ENCODE data around the gene ARHGAP42. TPM values are rescaled to one million over a fixed set of nuclear protein-coding genes. Genes with fewer than 3 reads are reported as not detected.

Gene ARHGAP42
- total and polyA plus RNA-seq, 4 donors: 3.8 to 17.2 (median 12.0) TPM

- H3K9ac ChIP-seq (ENCODE audit: low read depth in 1 of 2, low read length in 2 of 2): no peak overlapping the region
- TF ChIP-seq FOXA1 (IDR thresholded peaks at IDR 0.05): no peak
- no peak for TF ChIP-seq RAD21 (IDR thresholded peaks at IDR 0.05)
- no peak for TF ChIP-seq HNF4G (IDR thresholded peaks at IDR 0.05)
- TF ChIP-seq REST (IDR thresholded peaks at IDR 0.05): no peak
- TF ChIP-seq JUND (IDR thresholded peaks at IDR 0.05): peak in 1 of 2 donors; percentile 36
- peaks cover 0 to 3% (median under 1%) of the 10 kb centered on the region in 4 donors for H3K36me3 ChIP-seq (ENCODE audit: control insufficient read depth in 4 of 4, insufficient read depth in 3 of 4, low read depth in 1 of 4, low read length in 3 of 4)
- DNase-seq (ENCODE audit: low spot score): no peak
- H3K27me3 ChIP-seq (ENCODE audit: control insufficient read depth in 4 of 4, insufficient read depth in 4 of 4, low read length in 3 of 4): no peaks in the 10 kb centered on the region
- H3K27ac ChIP-seq (ENCODE audit: low read depth in 1 of 2, low read length in 2 of 2): peak overlapping the region in 1 of 2 donors; percentile 23
- no peak overlapping the region for H3K4me3 ChIP-seq (ENCODE audit: low read depth in 1 of 3, low read length in 3 of 3)
- no peaks in the 10 kb centered on the region for H3K9me3 ChIP-seq (ENCODE audit: control insufficient read depth in 4 of 4, low read length in 3 of 4)
- peaks cover 6 to 23% (median 18%) of the 10 kb centered on the region in 4 donors for H3K4me1 ChIP-seq (ENCODE audit: control insufficient read depth in 4 of 4, insufficient read depth in 4 of 4, low read length in 3 of 4)
Measured at GRCh38 chr11:100777103-100777502, 90.0 kb downstream of the ARHGAP42 start.

DNA sequence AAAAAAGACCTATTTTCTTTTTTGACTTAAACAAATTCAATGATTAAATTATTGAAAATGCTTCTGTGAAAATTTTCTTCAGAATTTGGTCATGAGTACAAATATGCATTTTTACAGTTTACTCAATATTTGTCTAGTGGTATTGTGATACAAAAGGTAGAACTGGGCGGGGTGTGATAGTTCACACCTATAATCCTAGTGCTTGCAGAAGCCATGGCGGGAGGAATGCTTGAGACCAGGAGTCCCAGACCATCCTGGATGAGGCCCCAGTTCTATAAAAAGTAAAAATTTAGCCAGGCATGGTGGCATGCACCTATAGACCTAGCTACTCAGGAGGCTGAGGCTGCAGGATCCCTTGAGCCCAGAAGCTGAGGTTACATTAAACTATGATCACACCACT lies 90.6 kb downstream of the ARHGAP42 start:
- Histone ChIP-seq H3K4me1 (ENCODE audit: control insufficient read depth in 4 of 4, insufficient read depth in 4 of 4, low read length in 3 of 4) (peaks cover 6 to 23% (median 18%) of the 10 kb centered on the region in 4 donors), H3K4me3 (ENCODE audit: low read depth in 1 of 3, low read length in 3 of 3) (no peak overlapping the region), H3K27me3 (ENCODE audit: control insufficient read depth in 4 of 4, insufficient read depth in 4 of 4, low read length in 3 of 4) (no peaks in the 10 kb centered on the region), H3K36me3 (ENCODE audit: control insufficient read depth in 4 of 4, insufficient read depth in 3 of 4, low read depth in 1 of 4, low read length in 3 of 4) (no peaks in the 10 kb centered on the region), H3K9ac (ENCODE audit: low read depth in 1 of 2, low read length in 2 of 2) (no peak overlapping the region), H3K9me3 (ENCODE audit: control insufficient read depth in 4 of 4, low read length in 3 of 4) (no peaks in the 10 kb centered on the region), H3K27ac (ENCODE audit: low read depth in 1 of 2, low read length in 2 of 2) (no peak overlapping the region)
- DNase-seq (ENCODE audit: low spot score): no peak
- WGBS: 86% methylated on average over 2 of the region's 2 CpGs
- TF ChIP-seq RXRA (IDR thresholded peaks at IDR 0.05): no peak
- TF ChIP-seq HNF4A (conservative IDR thresholded peaks at IDR 0.05): no peak
- no peak for TF ChIP-seq RAD21 (IDR thresholded peaks at IDR 0.05)
- no peak for TF ChIP-seq FOXA2 (IDR thresholded peaks at IDR 0.05)

DNA sequence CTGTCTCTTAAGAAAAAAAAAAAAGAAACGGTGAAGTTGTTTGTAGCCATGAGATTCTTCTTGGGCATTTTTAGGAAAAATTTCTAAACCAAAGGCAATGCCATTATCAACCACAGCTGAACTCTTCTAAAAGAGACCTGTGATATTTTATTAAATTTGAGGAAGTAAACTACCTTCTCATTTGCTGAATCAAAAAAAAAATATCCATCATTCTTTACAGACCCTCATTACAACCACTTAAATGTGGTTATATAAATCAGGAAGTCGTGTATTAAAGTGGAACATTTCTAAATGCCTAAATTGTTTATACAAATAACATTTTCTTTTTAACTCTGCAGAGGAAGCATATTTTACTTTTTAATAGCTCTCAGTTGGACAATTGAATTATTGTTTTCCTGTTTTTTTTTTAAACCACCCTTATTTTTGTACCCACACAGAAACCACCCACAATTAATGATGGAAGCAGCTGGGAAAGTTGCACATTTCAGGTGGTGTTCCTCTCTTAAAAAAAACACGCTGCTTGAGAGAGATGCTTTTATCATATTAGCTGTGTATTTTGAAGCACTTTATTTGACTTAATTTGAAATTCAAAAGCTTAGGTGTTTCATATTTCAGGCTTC lies 91.2 kb downstream of the ARHGAP42 start:
- Histone ChIP-seq H3K27ac (ENCODE audit: low read depth in 1 of 2, low read length in 2 of 2) (no peak overlapping the region), H3K9me3 (ENCODE audit: control insufficient read depth in 4 of 4, low read length in 3 of 4) (no peaks in the 10 kb centered on the region), H3K36me3 (ENCODE audit: control insufficient read depth in 4 of 4, insufficient read depth in 3 of 4, low read depth in 1 of 4, low read length in 3 of 4) (no peaks in the 10 kb centered on the region), H3K27me3 (ENCODE audit: control insufficient read depth in 4 of 4, insufficient read depth in 4 of 4, low read length in 3 of 4) (no peaks in the 10 kb centered on the region), H3K9ac (ENCODE audit: low read depth in 1 of 2, low read length in 2 of 2) (no peak overlapping the region), H3K4me3 (ENCODE audit: low read depth in 1 of 3, low read length in 3 of 3) (no peak overlapping the region), H3K4me1 (ENCODE audit: control insufficient read depth in 4 of 4, insufficient read depth in 4 of 4, low read length in 3 of 4) (peaks cover 6 to 23% (median 18%) of the 10 kb centered on the region in 4 donors)
- TF ChIP-seq JUND (IDR thresholded peaks at IDR 0.05) (no peak), YY1 (IDR thresholded peaks at IDR 0.05) (no peak), RAD21 (IDR thresholded peaks at IDR 0.05) (no peak), MAX (IDR thresholded peaks at IDR 0.05) (no peak), RXRA (IDR thresholded peaks at IDR 0.05) (no peak), HNF4A (conservative IDR thresholded peaks at IDR 0.05) (no peak), SP1 (IDR thresholded peaks at IDR 0.05) (no peak), FOXA2 (IDR thresholded peaks at IDR 0.05) (no peak)
- TF ChIP-seq, protein P1, sequence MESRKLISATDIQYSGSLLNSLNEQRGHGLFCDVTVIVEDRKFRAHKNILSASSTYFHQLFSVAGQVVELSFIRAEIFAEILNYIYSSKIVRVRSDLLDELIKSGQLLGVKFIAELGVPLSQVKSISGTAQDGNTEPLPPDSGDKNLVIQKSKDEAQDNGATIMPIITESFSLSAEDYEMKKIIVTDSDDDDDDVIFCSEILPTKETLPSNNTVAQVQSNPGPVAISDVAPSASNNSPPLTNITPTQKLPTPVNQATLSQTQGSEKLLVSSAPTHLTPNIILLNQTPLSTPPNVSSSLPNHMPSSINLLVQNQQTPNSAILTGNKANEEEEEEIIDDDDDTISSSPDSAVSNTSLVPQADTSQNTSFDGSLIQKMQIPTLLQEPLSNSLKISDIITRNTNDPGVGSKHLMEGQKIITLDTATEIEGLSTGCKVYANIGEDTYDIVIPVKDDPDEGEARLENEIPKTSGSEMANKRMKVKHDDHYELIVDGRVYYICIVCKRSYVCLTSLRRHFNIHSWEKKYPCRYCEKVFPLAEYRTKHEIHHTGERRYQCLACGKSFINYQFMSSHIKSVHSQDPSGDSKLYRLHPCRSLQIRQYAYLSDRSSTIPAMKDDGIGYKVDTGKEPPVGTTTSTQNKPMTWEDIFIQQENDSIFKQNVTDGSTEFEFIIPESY (IDR thresholded peaks at IDR 0.05): no peak
- TF ChIP-seq, protein P2, sequence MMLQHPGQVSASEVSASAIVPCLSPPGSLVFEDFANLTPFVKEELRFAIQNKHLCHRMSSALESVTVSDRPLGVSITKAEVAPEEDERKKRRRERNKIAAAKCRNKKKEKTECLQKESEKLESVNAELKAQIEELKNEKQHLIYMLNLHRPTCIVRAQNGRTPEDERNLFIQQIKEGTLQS (IDR thresholded peaks at IDR 0.05): no peak
- TF ChIP-seq, protein P3, sequence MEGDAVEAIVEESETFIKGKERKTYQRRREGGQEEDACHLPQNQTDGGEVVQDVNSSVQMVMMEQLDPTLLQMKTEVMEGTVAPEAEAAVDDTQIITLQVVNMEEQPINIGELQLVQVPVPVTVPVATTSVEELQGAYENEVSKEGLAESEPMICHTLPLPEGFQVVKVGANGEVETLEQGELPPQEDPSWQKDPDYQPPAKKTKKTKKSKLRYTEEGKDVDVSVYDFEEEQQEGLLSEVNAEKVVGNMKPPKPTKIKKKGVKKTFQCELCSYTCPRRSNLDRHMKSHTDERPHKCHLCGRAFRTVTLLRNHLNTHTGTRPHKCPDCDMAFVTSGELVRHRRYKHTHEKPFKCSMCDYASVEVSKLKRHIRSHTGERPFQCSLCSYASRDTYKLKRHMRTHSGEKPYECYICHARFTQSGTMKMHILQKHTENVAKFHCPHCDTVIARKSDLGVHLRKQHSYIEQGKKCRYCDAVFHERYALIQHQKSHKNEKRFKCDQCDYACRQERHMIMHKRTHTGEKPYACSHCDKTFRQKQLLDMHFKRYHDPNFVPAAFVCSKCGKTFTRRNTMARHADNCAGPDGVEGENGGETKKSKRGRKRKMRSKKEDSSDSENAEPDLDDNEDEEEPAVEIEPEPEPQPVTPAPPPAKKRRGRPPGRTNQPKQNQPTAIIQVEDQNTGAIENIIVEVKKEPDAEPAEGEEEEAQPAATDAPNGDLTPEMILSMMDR (IDR thresholded peaks at IDR 0.05; ENCODE audit: low read depth, low read length, missing input control): no peak
- no peak for DNase-seq (ENCODE audit: low spot score)
- 66% methylated on average over 3 of the region's 3 CpGs for WGBS

All from liver (tissue), 9 donors.